Caki2 (cell line): ENCODE results near the gene TNKS2. TPM values are rescaled to one million over a fixed set of nuclear protein-coding genes. Genes with fewer than 3 reads are reported as not detected.
"Not testable (repeated sequence)": the region's sequence is repeated elsewhere in the genome, so short reads cannot be mapped to it uniquely, and the experiment has no call there.

ENCODE experiments used
- DNase-seq: peaks from one replicate; pipeline ENCODE4 v3.0.0-alpha.2; 2015; ENCODE audit warnings: low read depth
- in situ Hi-C: cut with HindIII; loops from 2 replicates; pipeline ENCODE4 v1.10.0; 2016; ENCODE audit warnings: low sequenced_read_pairs, low pct_unique_long_range_greater_than_20kb, mixed read lengths
- total RNA-seq: library from RNA; depleted of rRNA; stranded (reverse); fragments of >200 nt; shearing (Covaris generic); gene quantifications from 2 replicates; pipeline ENCODE4 v1.2.3, GENCODE V29; 2014; ENCODE audit warnings: low replicate concordance; rRNA removed

The TNKS2 gene
- 11.8 and 13.7 TPM in 2 replicates for total RNA-seq

DNA sequence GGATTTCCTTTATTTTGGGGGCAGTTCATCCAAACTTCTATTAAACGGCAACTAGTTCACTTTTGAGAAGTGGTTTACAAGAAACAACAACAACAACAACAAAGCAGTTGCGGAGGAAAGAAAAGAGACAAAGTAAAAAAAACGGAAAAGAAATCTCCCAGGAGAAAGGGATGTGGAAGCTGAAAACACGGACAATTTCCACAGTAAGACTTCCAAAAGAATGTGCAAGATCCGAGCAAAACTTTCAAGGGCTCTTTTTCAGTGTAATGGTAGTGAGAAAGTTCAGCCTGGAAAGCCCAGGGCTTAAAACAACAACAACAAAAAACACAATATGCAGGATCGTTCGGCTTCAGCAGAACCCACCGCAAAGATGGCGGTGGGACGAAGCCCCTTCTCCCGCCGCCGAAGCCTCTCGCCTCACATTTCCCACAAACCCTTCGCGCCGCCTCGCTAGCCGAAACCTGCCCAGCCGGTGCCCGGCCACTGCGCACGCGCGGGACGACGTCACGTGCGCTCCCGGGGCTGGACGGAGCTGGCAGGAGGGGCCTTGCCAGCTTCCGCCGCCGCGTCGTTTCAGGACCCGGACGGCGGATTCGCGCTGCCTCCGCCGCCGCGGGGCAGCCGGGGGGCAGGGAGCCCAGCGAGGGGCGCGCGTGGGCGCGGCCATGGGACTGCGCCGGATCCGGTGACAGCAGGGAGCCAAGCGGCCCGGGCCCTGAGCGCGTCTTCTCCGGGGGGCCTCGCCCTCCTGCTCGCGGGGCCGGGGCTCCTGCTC is at the start of gene TNKS2:
TSS of gene TNKS2 (plus strand) at position 553 of the 775 bp plus-strand sequence. CDS start 265 bp downstream, outside the sequence.
- in situ Hi-C loops, result no loop called here
- peak; percentile 93 for DNase-seq

DNA sequence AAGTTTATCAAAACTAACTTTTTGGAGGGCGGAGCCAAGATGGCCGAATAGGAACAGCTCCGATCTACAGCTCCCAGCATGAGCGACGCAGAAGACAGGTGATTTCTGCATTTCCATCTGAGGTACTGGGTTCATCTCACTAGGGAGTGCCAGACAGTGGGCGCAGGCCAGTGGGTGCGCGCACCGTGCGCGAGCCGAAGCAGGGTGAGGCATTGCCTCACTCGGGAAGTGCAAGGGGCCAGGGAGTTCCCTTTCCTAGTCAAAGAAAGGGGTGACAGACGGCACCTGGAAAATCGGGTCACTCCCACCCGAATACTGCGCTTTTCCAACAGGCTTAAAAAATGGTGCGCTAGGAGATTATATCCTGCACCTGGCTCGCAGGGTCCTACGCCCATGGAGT is 48.6 kb upstream of the TNKS2 start:
- DNase-seq, in situ Hi-C loops: not testable (repeated sequence)

- no peak for DNase-seq
- in situ Hi-C loops, result no loop called here
Measured at GRCh38 chr10:91756286-91756685, 41.9 kb upstream of the TNKS2 start.

DNA sequence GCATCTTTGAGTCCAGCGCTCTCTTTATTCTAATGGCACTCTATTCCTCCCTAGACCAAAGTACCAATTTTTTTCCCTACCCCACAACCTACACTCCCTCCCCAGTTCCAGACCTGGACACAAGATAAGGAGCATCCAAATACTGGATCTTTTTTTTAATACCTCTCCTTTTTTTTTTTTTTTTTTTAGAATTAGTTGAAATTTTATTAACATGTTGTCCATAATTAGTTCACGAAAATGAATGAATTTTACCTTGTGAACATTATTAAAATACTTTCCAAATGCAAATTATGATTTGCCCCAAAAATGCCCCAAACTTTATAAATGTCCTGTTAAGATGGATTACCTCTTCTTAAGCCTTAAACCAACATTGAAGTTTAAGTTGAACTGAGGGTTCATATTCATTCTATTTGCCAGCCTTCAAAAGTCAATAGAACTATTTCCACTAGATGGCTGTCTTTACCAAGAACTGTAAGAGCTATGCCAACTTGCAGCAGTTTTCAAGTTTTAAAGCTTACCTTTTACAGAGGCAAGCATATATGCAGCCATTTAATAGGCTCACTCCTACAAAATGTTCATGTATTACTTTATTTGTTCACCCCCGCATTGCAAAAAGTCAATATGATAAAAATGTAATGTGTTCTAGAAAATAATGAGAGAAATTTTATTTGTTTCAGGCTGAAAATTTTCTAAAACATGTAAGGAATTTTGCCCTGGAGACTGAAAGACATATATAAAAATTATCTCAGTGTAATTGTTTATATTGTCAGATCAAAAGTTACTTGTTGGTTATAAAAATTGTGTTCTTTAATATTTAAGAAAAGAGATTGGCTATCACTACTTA is 39.7 kb upstream of the TNKS2 start:
- peak; percentile 40 for DNase-seq
- in situ Hi-C loops, result no loop called here

- DNase-seq, result no peak
- in situ Hi-C loops, result no loop called here
Measured at GRCh38 chr10:91759581-91759986, 38.6 kb upstream of the TNKS2 start.

DNA sequence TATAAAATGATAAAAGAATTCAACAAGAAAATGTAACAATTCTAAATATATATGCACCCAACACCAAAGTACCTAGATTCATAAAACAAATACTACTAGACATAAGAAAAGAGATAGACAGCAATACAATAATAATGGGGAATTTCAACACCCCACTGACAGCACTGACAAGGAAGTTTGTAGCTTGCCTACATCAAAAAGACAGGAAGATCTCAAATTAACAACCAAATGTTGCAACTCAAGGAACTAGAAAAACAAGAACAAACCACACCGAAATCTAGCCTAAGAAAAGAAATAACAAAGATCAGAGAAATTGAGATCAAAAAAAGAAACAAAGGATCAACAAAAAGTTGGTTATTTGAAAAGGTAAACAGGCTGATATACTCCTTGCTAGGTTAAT is 36.5 kb upstream of the TNKS2 start:
- no peak for DNase-seq
- in situ Hi-C loops, result no loop called here

DNA sequence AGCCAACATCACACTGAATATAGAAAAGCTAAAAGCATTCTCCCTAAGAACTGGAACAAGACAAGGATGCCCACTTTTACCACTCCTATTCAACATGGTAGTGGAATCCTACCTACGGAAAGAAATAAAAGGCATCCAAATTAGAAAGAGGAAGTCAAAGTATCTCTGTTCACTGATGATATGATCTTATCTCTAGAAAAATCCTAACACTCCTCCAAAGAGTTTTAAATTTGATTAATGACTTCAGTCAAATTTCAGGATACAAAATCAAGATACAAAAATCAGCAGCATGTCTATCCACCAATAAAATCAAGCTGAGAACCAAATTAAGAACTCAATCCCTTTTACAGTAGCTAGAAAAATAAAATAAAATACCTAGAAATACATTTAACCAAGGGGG is 35.3 kb upstream of the TNKS2 start:
- in situ Hi-C loops, result no loop called here
- no peak for DNase-seq

- no peak for DNase-seq
- in situ Hi-C loops, result no loop called here
Measured at GRCh38 chr10:91766676-91767075, 31.6 kb upstream of the TNKS2 start.

DNA sequence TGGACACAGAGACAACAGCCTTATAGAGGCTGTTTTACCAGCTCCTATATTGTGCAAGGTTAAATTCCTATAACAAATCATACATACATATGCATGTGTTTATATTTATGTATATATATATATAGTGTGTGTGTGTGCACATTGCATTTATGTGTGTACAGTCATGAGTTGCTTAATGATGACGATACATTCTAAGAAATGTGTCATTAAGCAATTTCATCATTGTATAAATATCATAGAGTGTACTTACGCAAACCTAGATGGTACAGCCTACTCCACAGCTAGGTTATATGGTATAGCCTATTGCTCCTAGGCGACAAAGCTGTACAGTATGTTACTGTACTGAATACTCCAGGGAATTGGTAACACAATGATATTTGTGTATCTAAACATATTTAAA is 30.1 kb upstream of the TNKS2 start:
- DNase-seq, result no peak
- in situ Hi-C loops, result no loop called here

DNA sequence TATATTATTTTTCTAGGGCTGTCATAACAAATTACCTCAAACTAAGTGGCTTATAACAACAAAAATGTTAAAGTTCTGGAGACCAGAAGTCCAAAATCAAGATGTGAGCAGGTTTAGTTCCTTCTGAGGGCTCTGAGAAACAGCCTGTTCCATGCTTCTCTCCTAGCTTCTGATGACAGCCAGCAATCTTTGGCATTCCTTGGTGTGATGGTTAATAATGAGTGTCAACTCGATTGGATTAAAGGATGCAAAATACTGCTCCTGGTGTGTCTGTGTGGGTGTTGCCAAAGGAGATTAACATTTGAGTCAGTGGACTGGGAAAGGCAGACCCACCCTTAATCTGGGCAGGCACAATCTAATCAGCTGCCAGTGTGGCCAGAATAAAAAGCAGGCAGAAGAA is 26.3 kb upstream of the TNKS2 start:
- DNase-seq, result no peak
- in situ Hi-C loops, result no loop called here

- no peak for DNase-seq
- in situ Hi-C loops, result no loop called here
Measured at GRCh38 chr10:91772461-91772860, 25.8 kb upstream of the TNKS2 start.

DNA sequence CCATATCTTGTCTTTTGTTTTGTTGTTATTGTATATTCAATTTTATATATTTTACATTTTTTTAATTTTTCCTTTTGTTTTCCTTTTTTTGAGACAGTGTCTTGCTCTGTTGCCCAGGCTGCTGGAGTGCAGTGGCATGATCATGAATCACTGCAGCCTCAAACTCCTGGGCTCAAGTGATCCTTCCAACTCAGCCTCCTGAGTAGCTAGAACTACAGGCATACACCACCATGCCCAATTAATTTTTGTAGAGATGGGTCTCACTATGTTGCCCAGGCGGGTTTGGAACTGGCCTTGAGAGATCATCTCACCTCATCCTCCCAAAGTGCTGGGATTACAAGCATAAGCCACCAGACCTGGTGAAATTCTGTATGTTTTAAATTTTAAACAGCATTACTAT is 25.4 kb upstream of the TNKS2 start:
- in situ Hi-C loops, result no loop called here
- DNase-seq, result no peak

GRCh38 chr10:91774571-91774970 is 23.7 kb upstream of the TNKS2 start:
- in situ Hi-C loops, result no loop called here
- no peak for DNase-seq

GRCh38 chr10:91775731-91776130 is 22.5 kb upstream of the TNKS2 start:
- DNase-seq, result no peak
- in situ Hi-C loops, result no loop called here

DNA sequence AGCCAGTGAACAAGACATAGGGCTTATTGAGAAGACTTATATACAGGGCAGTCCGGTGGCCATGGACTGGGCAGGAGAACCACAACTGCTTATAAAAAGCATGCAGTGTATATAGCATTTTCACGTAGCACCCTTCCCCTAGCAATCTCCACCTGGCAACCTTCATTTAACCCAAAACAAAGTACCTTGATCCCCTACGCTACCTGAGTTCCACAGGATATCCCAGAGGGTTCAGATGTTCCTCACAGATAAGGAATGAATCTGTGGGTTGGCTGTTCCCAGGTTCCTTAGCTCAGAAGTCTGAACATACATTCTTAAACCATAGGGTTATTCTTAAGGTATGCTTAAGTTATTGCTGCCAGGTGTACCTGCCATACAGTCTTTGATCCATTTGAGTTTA is 22.0 kb upstream of the TNKS2 start:
- in situ Hi-C loops, result no loop called here
- DNase-seq, result no peak

- in situ Hi-C loops, result no loop called here
- no peak for DNase-seq
Measured at GRCh38 chr10:91778485-91778884, 19.7 kb upstream of the TNKS2 start.

- no peak for DNase-seq
- in situ Hi-C loops, result no loop called here
Measured at GRCh38 chr10:91779011-91779605, 19.1 kb upstream of the TNKS2 start.

DNA sequence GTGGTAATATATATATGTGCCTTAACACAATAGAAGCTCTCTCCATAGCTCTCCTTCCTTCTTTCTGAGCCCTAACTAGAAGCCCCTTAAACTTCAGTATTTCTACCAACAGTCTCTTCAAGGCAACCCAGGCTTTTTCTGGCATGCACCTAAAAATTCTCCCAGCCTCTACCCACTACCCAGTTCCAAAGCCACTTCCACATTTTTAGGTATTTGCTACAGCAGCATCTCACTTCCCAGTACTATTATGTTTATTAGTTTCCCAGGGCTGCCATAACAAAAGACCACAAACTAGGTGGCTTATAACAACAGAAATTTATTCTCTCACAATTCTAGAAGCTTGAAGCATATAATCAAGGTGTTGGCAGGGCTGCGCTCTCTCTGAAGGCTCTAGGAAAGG is 15.7 kb upstream of the TNKS2 start:
- in situ Hi-C loops, result no loop called here

DNA sequence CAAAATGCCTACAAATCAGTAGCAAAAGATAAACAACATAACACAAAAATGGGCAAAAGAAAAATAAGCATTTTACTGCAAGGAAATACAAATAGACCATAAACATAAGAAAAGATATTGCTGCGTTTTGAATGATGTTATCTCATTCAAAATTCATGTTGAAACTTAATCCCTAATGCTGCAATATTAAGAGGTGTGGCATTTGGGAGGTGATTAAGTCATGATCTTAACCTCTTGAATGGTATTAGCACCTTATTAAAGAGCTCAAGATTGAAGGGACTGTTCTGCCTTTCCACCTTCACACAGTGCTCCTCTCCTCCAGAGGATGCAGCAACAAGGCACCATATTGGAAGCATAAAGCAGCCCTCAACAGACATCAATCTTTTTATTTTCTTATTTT is 12.4 kb upstream of the TNKS2 start:
- no peak for DNase-seq
- in situ Hi-C loops, result no loop called here

More for the DNA sequence above, 15.7 kb upstream of the TNKS2 start:
- no peak for DNase-seq
